ENCODE results near the gene RAPGEF1. TPM values are rescaled to one million over a fixed set of nuclear protein-coding genes. Genes with fewer than 3 reads are reported as not detected.

Gene RAPGEF1
- total and polyA plus RNA-seq, 4 donors, result 17.5 to 93.2 (median 54.7) TPM

DNA sequence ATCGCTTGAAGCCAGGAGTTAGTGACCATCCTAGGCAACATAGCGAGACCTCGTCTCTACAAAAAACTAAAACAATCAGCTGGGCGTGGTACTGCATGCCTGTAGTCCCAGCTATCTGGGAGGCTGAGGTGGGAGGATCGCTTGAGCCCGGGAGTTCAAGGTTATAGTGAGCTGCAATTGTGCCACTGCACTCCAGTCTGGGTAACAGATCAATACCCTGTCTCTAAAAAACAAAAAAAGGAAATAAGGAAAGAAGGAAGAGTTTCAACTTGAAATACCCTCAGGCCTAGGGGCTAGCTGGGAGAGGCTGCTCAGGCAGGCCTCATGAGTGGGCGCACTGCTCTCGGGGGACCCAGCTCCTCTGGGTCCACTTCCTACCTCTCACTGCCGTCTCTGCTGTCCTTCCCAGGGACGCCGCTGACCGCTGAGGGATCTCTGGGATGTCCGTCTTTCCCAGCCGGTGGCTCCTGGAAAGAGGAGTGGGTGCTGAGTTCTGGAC lies 138.1 kb downstream of the RAPGEF1 start:
- H3K9me3 ChIP-seq (ENCODE audit: control insufficient read depth, low read length), result no peaks in the 10 kb centered on the region
- WGBS, 2 donors, result 95 to 96% methylated on average over 14 of the region's 14 CpGs
- intact Hi-C loops (cut with DNase I), result no loop called here
- DNase-seq, result no peak
- no peak overlapping the region for H3K27ac ChIP-seq (ENCODE audit: low read depth in 1 of 2, low read length in 2 of 2)
- H3K4me3 ChIP-seq (ENCODE audit: low read length in 2 of 2), result no peak overlapping the region
- no peaks in the 10 kb centered on the region for H3K27me3 ChIP-seq (ENCODE audit: control insufficient read depth in 1 of 2, insufficient read depth in 2 of 2, low read length in 1 of 2)
- no peak for ATAC-seq (ENCODE audit: low FRiP score)
- H3K36me3 ChIP-seq (ENCODE audit: control insufficient read depth in 1 of 2, insufficient read depth in 2 of 2, low read length in 1 of 2), result peaks cover 2 to 6% of the 10 kb centered on the region in 2 donors
- H3K4me1 ChIP-seq (ENCODE audit: control insufficient read depth in 1 of 2, insufficient read depth in 2 of 2, low read length in 2 of 2), result no peaks in the 10 kb centered on the region

DNA sequence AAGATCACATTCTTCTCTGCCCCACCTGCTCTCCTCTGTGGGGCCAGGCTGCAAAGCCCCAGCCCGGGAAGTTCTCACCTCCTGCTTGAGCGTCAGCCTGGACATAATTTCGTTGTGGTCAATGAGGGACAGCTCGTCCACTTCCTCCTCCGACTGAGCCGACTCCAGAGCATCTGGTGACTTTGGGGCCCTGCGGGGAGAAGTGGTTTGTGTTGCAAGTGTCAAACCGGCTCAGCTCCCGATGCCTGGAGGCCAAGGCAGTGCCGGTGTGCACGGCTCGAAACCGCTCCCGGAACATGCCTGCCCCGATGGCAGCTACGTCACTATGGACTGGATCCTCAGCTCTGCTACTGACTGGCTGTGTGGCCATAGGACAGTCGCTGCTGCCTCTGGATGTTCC lies 141.8 kb downstream of the RAPGEF1 start:
- no peaks in the 10 kb centered on the region for H3K4me1 ChIP-seq (ENCODE audit: control insufficient read depth in 1 of 2, insufficient read depth in 2 of 2, low read length in 2 of 2)
- DNase-seq, result peak in 1 of 2 donors; percentile 91
- H3K36me3 ChIP-seq (ENCODE audit: control insufficient read depth in 1 of 2, insufficient read depth in 2 of 2, low read length in 1 of 2), result peaks cover 2 to 13% of the 10 kb centered on the region in 2 donors
- H3K9me3 ChIP-seq (ENCODE audit: control insufficient read depth, low read length), result no peaks in the 10 kb centered on the region
- H3K4me3 ChIP-seq (ENCODE audit: low read length in 2 of 2), result no peak overlapping the region
- peak; percentile 40 for ATAC-seq (ENCODE audit: low FRiP score)
- WGBS, 2 donors, result 81 to 83% methylated on average over 17 of the region's 17 CpGs
- no peaks in the 10 kb centered on the region for H3K27me3 ChIP-seq (ENCODE audit: control insufficient read depth in 1 of 2, insufficient read depth in 2 of 2, low read length in 1 of 2)
- no peak overlapping the region for H3K27ac ChIP-seq (ENCODE audit: low read depth in 1 of 2, low read length in 2 of 2)
- intact Hi-C loops (cut with DNase I), result no loop called here

DNA sequence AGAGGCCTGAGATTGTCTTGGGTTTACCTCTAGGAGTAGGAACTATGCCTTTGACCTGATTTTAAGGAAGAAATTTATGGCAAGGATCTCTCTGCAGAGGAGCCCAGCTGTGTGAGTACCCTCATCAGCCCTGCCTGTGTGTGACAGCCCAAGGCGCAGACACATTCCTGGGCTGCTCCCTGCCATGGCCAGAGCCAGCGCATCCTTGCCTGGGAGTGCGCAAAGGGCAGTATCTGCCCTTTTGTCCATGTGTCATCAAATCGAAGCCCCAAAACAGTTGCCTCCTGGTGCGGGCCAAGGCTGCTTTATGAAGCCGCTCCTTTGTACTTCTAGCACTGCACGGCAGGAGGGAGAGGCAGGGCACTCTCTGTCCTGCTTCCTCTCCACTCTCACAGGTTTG lies 142.6 kb downstream of the RAPGEF1 start:
- WGBS, 2 donors, result 94 to 95% methylated on average over 7 of the region's 7 CpGs
- intact Hi-C loops (cut with DNase I), result no loop called here
- DNase-seq (no peak), ATAC-seq (ENCODE audit: low FRiP score) (no peak)
- Histone ChIP-seq H3K4me1 (ENCODE audit: control insufficient read depth in 1 of 2, insufficient read depth in 2 of 2, low read length in 2 of 2) (no peaks in the 10 kb centered on the region), H3K27ac (ENCODE audit: low read depth in 1 of 2, low read length in 2 of 2) (no peak overlapping the region), H3K4me3 (ENCODE audit: low read length in 2 of 2) (no peak overlapping the region), H3K9me3 (ENCODE audit: control insufficient read depth, low read length) (no peaks in the 10 kb centered on the region), H3K36me3 (ENCODE audit: control insufficient read depth in 1 of 2, insufficient read depth in 2 of 2, low read length in 1 of 2) (peaks cover 2 to 13% of the 10 kb centered on the region in 2 donors), H3K27me3 (ENCODE audit: control insufficient read depth in 1 of 2, insufficient read depth in 2 of 2, low read length in 1 of 2) (no peaks in the 10 kb centered on the region)

DNA sequence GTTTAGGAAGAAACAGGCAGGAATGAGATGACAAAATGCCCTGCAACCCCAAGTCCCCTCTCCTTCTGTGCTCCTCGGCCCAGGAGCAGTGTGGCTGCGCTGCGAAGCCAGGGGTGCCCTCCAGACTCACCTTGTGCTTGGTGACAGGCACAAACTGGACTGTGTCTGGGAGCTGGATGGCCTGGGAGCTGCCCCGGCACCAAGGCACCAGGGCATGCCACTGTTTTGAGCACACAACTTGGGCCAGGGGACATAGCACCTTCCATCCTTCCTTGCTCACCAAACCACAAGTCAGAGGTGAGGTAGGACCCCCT lies 143.5 kb downstream of the RAPGEF1 start:
- ATAC-seq (ENCODE audit: low FRiP score) (no peak), DNase-seq (no peak)
- Histone ChIP-seq H3K4me3 (ENCODE audit: low read length in 2 of 2) (no peak overlapping the region), H3K4me1 (ENCODE audit: control insufficient read depth in 1 of 2, insufficient read depth in 2 of 2, low read length in 2 of 2) (no peaks in the 10 kb centered on the region), H3K27me3 (ENCODE audit: control insufficient read depth in 1 of 2, insufficient read depth in 2 of 2, low read length in 1 of 2) (no peaks in the 10 kb centered on the region), H3K27ac (ENCODE audit: low read depth in 1 of 2, low read length in 2 of 2) (no peak overlapping the region), H3K36me3 (ENCODE audit: control insufficient read depth in 1 of 2, insufficient read depth in 2 of 2, low read length in 1 of 2) (peaks cover 0 to 13% of the 10 kb centered on the region in 2 donors), H3K9me3 (ENCODE audit: control insufficient read depth, low read length) (no peaks in the 10 kb centered on the region)
- intact Hi-C loops (cut with DNase I), result no loop called here
- WGBS, 2 donors, result 90 to 93% methylated on average over 4 of the region's 4 CpGs

DNA sequence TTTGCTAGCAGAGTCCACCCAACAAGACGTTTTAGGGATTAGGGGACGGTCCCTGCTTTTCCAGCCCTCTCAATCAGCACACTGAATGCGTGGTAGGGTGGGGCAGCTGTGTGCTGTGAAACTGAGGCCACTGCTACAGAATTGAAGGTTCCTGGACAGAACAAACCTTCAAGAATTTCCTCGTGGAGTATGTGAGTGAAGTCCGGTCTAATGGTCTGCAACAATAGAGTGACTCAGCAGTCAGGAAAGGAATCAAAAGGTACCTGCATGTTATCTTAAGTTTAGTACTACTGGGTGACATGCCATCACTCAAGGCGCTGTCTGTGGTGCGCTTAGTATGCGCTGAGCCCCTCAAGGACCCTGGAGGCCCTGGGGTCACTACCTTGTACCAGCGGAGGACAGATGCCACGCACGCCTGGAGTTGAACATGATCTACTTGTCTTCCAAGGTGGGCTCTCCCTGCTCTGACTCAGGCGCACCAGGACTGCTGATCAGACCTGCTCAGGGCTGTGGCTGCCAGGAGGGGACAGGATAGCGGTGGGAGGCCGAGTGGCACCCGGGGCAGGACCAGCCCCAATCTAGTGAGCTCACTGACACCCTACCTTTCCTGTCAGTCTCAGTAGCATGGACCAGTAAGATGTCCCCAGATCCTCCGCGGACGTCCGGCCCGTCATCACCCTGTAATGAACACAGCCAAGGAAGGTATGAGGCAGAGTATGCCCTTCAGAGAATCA lies 144.0 kb downstream of the RAPGEF1 start:
- H3K36me3 ChIP-seq (ENCODE audit: control insufficient read depth in 1 of 2, insufficient read depth in 2 of 2, low read length in 1 of 2), result peaks cover 0 to 13% of the 10 kb centered on the region in 2 donors
- WGBS, 2 donors, result 89% methylated on average over 20 of the region's 20 CpGs
- intact Hi-C loops (cut with DNase I), result no loop called here
- H3K27ac ChIP-seq (ENCODE audit: low read depth in 1 of 2, low read length in 2 of 2), result no peak overlapping the region
- H3K4me3 ChIP-seq (ENCODE audit: low read length in 2 of 2), result no peak overlapping the region
- no peak for ATAC-seq (ENCODE audit: low FRiP score)
- H3K27me3 ChIP-seq (ENCODE audit: control insufficient read depth in 1 of 2, insufficient read depth in 2 of 2, low read length in 1 of 2), result no peaks in the 10 kb centered on the region
- DNase-seq, result no peak
- no peaks in the 10 kb centered on the region for H3K9me3 ChIP-seq (ENCODE audit: control insufficient read depth, low read length)
- no peaks in the 10 kb centered on the region for H3K4me1 ChIP-seq (ENCODE audit: control insufficient read depth in 1 of 2, insufficient read depth in 2 of 2, low read length in 2 of 2)

DNA sequence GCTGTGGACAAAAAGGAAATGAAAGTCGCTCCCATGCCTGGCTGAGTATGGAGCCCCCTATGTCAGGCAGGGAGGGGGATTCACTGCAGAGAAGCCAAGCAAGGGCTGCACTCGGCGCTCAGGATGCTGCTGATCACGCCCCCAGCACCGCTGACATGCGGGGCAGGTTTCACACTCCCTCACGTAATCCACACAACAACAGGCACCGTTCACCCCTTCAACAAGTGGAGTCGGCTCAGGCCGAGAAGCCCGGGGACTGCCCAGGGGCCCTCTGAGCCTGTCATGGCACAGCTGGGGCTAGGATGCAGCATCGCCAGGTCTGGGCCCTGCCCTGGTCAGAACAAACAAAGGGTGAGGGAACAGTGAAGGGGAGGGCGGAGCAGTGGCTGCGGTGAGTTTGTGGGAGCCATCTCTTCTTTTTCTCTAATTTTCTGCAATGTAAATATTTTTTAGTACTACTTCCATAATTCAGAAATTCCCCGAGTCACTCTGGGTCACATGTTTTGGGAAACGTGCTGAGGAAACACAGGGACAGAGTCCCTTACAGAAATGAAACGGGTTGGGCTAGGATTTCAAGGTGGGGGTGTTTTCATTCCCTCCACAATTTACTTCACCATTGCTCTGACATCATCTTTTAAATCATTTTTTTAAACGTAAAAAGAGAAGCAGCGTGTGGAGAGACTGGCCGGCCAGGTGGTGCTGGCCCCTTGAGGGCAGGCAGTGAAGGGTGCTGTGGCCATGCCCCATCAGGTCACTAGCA lies 144.8 kb downstream of the RAPGEF1 start:
- DNase-seq (no peak), ATAC-seq (ENCODE audit: low FRiP score) (no peak)
- Histone ChIP-seq H3K9me3 (ENCODE audit: control insufficient read depth, low read length) (no peaks in the 10 kb centered on the region), H3K4me3 (ENCODE audit: low read length in 2 of 2) (no peak overlapping the region), H3K36me3 (ENCODE audit: control insufficient read depth in 1 of 2, insufficient read depth in 2 of 2, low read length in 1 of 2) (peaks cover 0 to 13% of the 10 kb centered on the region in 2 donors), H3K27me3 (ENCODE audit: control insufficient read depth in 1 of 2, insufficient read depth in 2 of 2, low read length in 1 of 2) (no peaks in the 10 kb centered on the region), H3K4me1 (ENCODE audit: control insufficient read depth in 1 of 2, insufficient read depth in 2 of 2, low read length in 2 of 2) (no peaks in the 10 kb centered on the region), H3K27ac (ENCODE audit: low read depth in 1 of 2, low read length in 2 of 2) (no peak overlapping the region)
- intact Hi-C loops (cut with DNase I), result no loop called here
- 84 to 87% methylated on average over 20 of the region's 20 CpGs for WGBS, 2 donors

DNA sequence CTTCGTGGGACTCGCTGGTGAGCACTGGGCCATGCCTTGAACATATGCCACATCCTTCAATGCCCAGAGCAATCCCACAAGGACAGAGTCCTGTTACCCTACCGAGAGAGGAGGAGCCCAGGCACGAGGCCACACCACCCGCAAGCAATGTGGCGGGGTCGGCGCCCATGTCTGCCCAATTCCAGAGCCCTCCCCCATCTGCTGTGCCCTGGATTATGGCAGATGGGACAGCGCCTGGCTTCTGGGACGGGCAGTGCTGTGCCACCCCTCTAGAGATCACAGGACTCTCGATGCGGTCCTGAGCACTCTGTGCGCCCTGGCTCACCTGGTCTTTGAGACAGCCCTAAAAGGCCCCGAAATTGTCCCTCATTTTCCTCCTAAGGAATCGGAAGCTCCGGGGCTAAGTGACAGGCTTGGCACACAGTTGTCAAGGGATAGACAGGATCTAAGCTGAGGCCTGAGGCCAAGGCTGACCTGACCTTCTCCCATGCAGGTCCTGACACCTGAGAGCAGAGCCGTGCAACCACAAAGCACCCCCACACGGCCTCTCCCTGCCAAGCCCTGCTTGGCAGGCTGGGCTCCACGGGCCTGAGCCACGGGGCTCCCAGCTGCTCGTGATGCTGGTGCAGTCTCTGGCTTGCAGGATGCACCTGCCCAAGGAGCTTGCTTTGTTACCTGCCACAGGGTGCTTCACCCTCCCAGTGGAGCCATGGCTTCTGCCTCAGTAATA lies 145.8 kb downstream of the RAPGEF1 start:
- ATAC-seq (ENCODE audit: low FRiP score) (no peak), DNase-seq (no peak)
- Histone ChIP-seq H3K36me3 (ENCODE audit: control insufficient read depth in 1 of 2, insufficient read depth in 2 of 2, low read length in 1 of 2) (peaks cover 0 to 13% of the 10 kb centered on the region in 2 donors), H3K9me3 (ENCODE audit: control insufficient read depth, low read length) (no peaks in the 10 kb centered on the region), H3K4me3 (ENCODE audit: low read length in 2 of 2) (no peak overlapping the region), H3K27ac (ENCODE audit: low read depth in 1 of 2, low read length in 2 of 2) (no peak overlapping the region), H3K4me1 (ENCODE audit: control insufficient read depth in 1 of 2, insufficient read depth in 2 of 2, low read length in 2 of 2) (no peaks in the 10 kb centered on the region), H3K27me3 (ENCODE audit: control insufficient read depth in 1 of 2, insufficient read depth in 2 of 2, low read length in 1 of 2) (no peaks in the 10 kb centered on the region)
- 88 to 89% methylated on average over 21 of the region's 21 CpGs for WGBS, 2 donors
- intact Hi-C loops (cut with DNase I), result no loop called here

DNA sequence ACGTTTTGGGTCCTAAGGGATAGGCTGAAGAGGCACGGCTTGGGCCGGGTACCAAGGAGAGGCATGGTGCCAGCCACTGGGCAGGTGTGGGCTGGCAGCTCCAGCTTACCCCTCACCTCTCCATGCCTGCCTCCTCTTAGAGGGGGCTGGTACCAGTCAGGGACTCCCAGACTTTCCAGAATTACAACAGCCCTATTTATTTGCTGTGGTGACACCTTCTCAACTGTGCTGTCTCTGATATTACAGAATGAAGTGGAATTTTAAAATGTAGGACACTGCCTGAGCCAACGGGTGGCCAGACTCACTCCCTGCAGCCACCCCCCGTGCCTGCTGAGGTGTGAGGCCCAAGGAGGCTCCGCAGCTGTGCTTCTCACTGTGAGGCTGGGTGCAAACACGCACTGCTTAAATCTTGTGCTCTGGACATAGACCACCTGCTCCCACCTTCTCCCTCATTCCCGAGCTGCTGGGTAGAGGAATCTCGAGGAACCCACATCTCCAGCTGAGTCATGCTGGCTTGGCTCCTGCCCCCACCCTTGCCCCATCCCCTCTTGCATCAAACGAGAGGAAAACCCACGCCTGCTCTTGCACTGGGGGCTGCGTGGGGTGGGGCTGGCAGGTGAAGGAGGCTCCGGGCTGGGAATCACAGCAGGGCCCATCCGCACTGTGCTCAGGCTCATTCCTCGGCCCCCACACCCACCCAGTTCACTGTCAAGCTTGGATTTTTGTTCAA lies 146.6 kb downstream of the RAPGEF1 start:
- Histone ChIP-seq H3K27ac (ENCODE audit: low read depth in 1 of 2, low read length in 2 of 2) (no peak overlapping the region), H3K36me3 (ENCODE audit: control insufficient read depth in 1 of 2, insufficient read depth in 2 of 2, low read length in 1 of 2) (peaks cover 0 to 16% of the 10 kb centered on the region in 2 donors), H3K27me3 (ENCODE audit: control insufficient read depth in 1 of 2, insufficient read depth in 2 of 2, low read length in 1 of 2) (no peaks in the 10 kb centered on the region), H3K4me1 (ENCODE audit: control insufficient read depth in 1 of 2, insufficient read depth in 2 of 2, low read length in 2 of 2) (no peaks in the 10 kb centered on the region), H3K9me3 (ENCODE audit: control insufficient read depth, low read length) (no peaks in the 10 kb centered on the region), H3K4me3 (ENCODE audit: low read length in 2 of 2) (no peak overlapping the region)
- no peak for DNase-seq
- 77 to 81% methylated on average over 15 of the region's 15 CpGs for WGBS, 2 donors
- no peak for ATAC-seq (ENCODE audit: low FRiP score)
- intact Hi-C loops (cut with DNase I), result no loop called here
